H1 (cell line): ENCODE measurements around the gene SH3GL1. TPM values are rescaled to one million over a fixed set of nuclear protein-coding genes. Genes with fewer than 3 reads are reported as not detected.
A peak's percentile ranks its signal among the peaks of the same experiment; 100 is the strongest.

ENCODE experiments used
- CTCF ChIA-PET: fragments of 300-600 bp; sonication (Branson Sonifier 250); formaldehyde crosslinking; loops from one replicate; lab custom pipeline; 2021; ENCODE audit not compliant: partially characterized antibody; lab: Charles Lee
- POLR2A ChIA-PET: fragments of 300-600 bp; sonication (Branson Sonifier 250); formaldehyde crosslinking; loops from one replicate; lab custom pipeline; 2021; ENCODE audit warnings: inconsistent platforms; ENCODE audit not compliant: partially characterized antibody; lab: Charles Lee
- DNase-seq, 2 experiments: peaks; one replicate each; pipeline versions ENCODE4 v3.0.0 to v3.0.0-alpha.2; 2010 to 2022; ENCODE audit warnings: low spot score in 2 of 2, low read depth in 1 of 2, mixed read lengths in 1 of 2
- FAIRE-seq: peaks from 2 replicates; lab custom pipeline; 2011; peaks lifted over from hg19 to GRCh38; lab: Jason Lieb, UNC
- H2AFZ ChIP-seq: 2 replicates; pipeline ENCODE4 v1.8.1; 2012; ENCODE audit warnings: low read length, inconsistent platforms
- H2AK5ac ChIP-seq: 2 replicates; pipeline ENCODE4 v1.6.1; 2013; ENCODE audit warnings: low read depth, low read length
- H2BK120ac ChIP-seq: replicated peaks from 2 replicates; pipeline ENCODE3; 2013; ENCODE audit warnings: low read depth, low read length, inconsistent platforms
- H2BK12ac ChIP-seq: 2 replicates; pipeline ENCODE4 v1.6.1; 2013; ENCODE audit warnings: low read depth, low read length
- H2BK15ac ChIP-seq: 2 replicates; pipeline ENCODE4 v1.6.1; 2013; ENCODE audit warnings: low read length
- H2BK20ac ChIP-seq: 2 replicates; pipeline ENCODE4 v1.6.1; 2013; ENCODE audit warnings: low read length
- H2BK5ac ChIP-seq: 2 replicates; pipeline ENCODE4 v1.6.1; 2013; ENCODE audit warnings: low read depth, low read length
- H3K14ac ChIP-seq: 2 replicates; pipeline ENCODE4 v1.6.1; 2013; ENCODE audit warnings: inconsistent platforms; ENCODE audit not compliant: insufficient read length
- H3K18ac ChIP-seq: 2 replicates; pipeline ENCODE4 v1.6.1; 2013; ENCODE audit warnings: low read length; ENCODE audit errors: extremely low read depth
- H3K23ac ChIP-seq: 2 replicates; pipeline ENCODE4 v1.6.1; 2013; ENCODE audit warnings: inconsistent platforms; ENCODE audit not compliant: insufficient read length
- H3K23me2 ChIP-seq: 2 replicates; pipeline ENCODE4 v1.6.1; 2013; ENCODE audit warnings: low read depth, low read length
- H3K27ac ChIP-seq: 2 replicates; pipeline ENCODE4 v1.6.1; 2011; ENCODE audit warnings: low read depth, low read length, inconsistent platforms
- H3K27me3 ChIP-seq, 4 experiments: replicated peaks in 1 of 4; 1 replicate in 1 of 4; 2 replicates in 3 of 4; pipeline versions ENCODE4 v1.6.1 to v1.8.1; 2011 to 2013; ENCODE audit warnings: low read length in 3 of 4, mild to moderate bottlenecking in 3 of 4, inconsistent platforms in 2 of 4, mixed read lengths in 2 of 4, moderate library complexity in 1 of 4; ENCODE audit not compliant: control insufficient read depth in 3 of 4, insufficient read depth in 3 of 4; ENCODE audit errors: extremely low read depth in 1 of 4
- H3K36me3 ChIP-seq, 4 experiments: 2 replicates each; pipeline versions ENCODE4 v1.6.1 to v1.8.1; 2011 to 2013; ENCODE audit warnings: mild to moderate bottlenecking in 4 of 4, low read length in 3 of 4, moderate library complexity in 2 of 4, control low read depth in 1 of 4, inconsistent platforms in 1 of 4; ENCODE audit not compliant: insufficient read depth in 4 of 4, control insufficient read depth in 2 of 4
- H3K4ac ChIP-seq: replicated peaks from 2 replicates; pipeline ENCODE3; 2013; ENCODE audit warnings: low read length, low read depth, mixed read lengths, inconsistent platforms; ENCODE audit not compliant: insufficient read length
- H3K4me1 ChIP-seq, 4 experiments: replicated peaks in 1 of 4; 1 replicate in 1 of 4; 2 replicates in 3 of 4; pipeline versions ENCODE4 v1.6.1 to v1.8.1; 2011 to 2013; ENCODE audit warnings: low read length in 3 of 4, inconsistent platforms in 2 of 4, mixed read lengths in 1 of 4; ENCODE audit not compliant: insufficient read depth in 4 of 4, control insufficient read depth in 3 of 4
- H3K4me2 ChIP-seq, 2 experiments: 2 replicates each; pipeline versions ENCODE4 v1.6.1 to v1.8.1; 2011 to 2013; ENCODE audit warnings: low read depth in 2 of 2, low read length in 2 of 2, control low read depth in 1 of 2, inconsistent platforms in 1 of 2, mild to moderate bottlenecking in 1 of 2; ENCODE audit not compliant: insufficient read depth in 1 of 2
- H3K4me3 ChIP-seq, 4 experiments: fragments of 200-600, 300-600 bp in 1 of 4; sonication (generic), shearing (Covaris generic), sonication (Bioruptor Twin) in 1 of 4; 2 replicates each; pipeline versions ENCODE4 v1.5.1 to v1.8.1; 2011 to 2016; ENCODE audit warnings: low read length in 4 of 4, low read depth in 3 of 4, control low read depth in 2 of 4, inconsistent platforms in 2 of 4, mild to moderate bottlenecking in 2 of 4, mixed read lengths in 1 of 4, moderate library complexity in 1 of 4; ENCODE audit not compliant: insufficient read depth in 2 of 4; ENCODE audit errors: extremely low read depth in 1 of 4
- H3K56ac ChIP-seq: replicated peaks from 2 replicates; pipeline ENCODE3; 2013; ENCODE audit warnings: low read depth, mild to moderate bottlenecking, mixed read lengths, low read length, inconsistent platforms; ENCODE audit not compliant: insufficient read length
- H3K79me1 ChIP-seq: 2 replicates; pipeline ENCODE4 v1.6.1; 2013; ENCODE audit warnings: low read depth, low read length, control low read depth
- H3K79me2 ChIP-seq, 2 experiments: 2 replicates each; pipeline versions ENCODE4 v1.6.1 to v1.8.1; 2012 to 2013; ENCODE audit warnings: low read length in 2 of 2, mild to moderate bottlenecking in 2 of 2, inconsistent platforms in 1 of 2; ENCODE audit not compliant: insufficient read depth in 2 of 2, control insufficient read depth in 1 of 2
- H3K9ac ChIP-seq, 4 experiments: replicated peaks in 1 of 4; 1 replicate in 1 of 4; 2 replicates in 3 of 4; pipeline versions ENCODE4 v1.6.1 to v1.8.1; 2011 to 2013; ENCODE audit warnings: low read depth in 3 of 4, low read length in 3 of 4, control low read depth in 2 of 4, mild to moderate bottlenecking in 2 of 4, moderate library complexity in 2 of 4, inconsistent platforms in 1 of 4; ENCODE audit errors: extremely low read depth in 1 of 4
- H3K9me3 ChIP-seq, 2 experiments: 2 replicates each; pipeline versions ENCODE4 v1.6.1 to v1.8.1; 2012 to 2013; ENCODE audit warnings: mild to moderate bottlenecking in 2 of 2, moderate library complexity in 2 of 2, control low read depth in 1 of 2, inconsistent platforms in 1 of 2, low read depth in 1 of 2, low read length in 1 of 2, mixed read lengths in 1 of 2; ENCODE audit not compliant: insufficient read depth in 2 of 2
- H4K20me1 ChIP-seq, 2 experiments: replicated peaks in 1 of 2; 2 replicates each; pipeline versions ENCODE3 to v1.8.1; 2011 to 2013; ENCODE audit warnings: inconsistent platforms in 2 of 2, low read length in 2 of 2, mild to moderate bottlenecking in 1 of 2; ENCODE audit not compliant: insufficient read depth in 2 of 2, control insufficient read depth in 1 of 2
- H4K5ac ChIP-seq: 2 replicates; pipeline ENCODE4 v1.6.1; 2013; ENCODE audit warnings: low read length, low read depth, mixed read lengths, inconsistent platforms; ENCODE audit not compliant: insufficient read length
- H4K8ac ChIP-seq: 2 replicates; pipeline ENCODE4 v1.8.0; 2013; ENCODE audit warnings: mild to moderate bottlenecking, moderate library complexity, low read length, inconsistent platforms; ENCODE audit not compliant: insufficient read depth; ENCODE audit errors: extremely low read depth
- H4K91ac ChIP-seq: replicated peaks from 2 replicates; pipeline ENCODE3; 2013; ENCODE audit warnings: low read length, mixed read lengths, inconsistent platforms; ENCODE audit not compliant: insufficient read length
- POLR2A ChIP-seq, 2 experiments: IDR thresholded peaks; 1 replicate in 1 of 2; 2 replicates in 1 of 2; pipeline ENCODE4 v1.6.1; 2011; ENCODE audit warnings: low read depth in 2 of 2, low read length in 2 of 2, mild to moderate bottlenecking in 2 of 2; ENCODE audit errors: control extremely low read depth in 1 of 2
- TEAD4 ChIP-seq: IDR thresholded peaks from 2 replicates; pipeline ENCODE4 v1.6.1; 2012; ENCODE audit warnings: low read depth, low read length, inconsistent platforms, mixed read lengths
- WGBS, 2 experiments: shearing (Covaris generic) in 1 of 2; methylation state at CpG; one replicate each; pipeline versions ENCODE4 v1.1.6 to v1.1.7; 2013 to 2015; ENCODE audit warnings: low lambda C conversion rate in 2 of 2, mixed read lengths in 2 of 2, inconsistent platforms in 1 of 2, low coverage in 1 of 2, missing lambda C conversion rate in 1 of 2; ENCODE audit not compliant: insufficient replicate concordance in 2 of 2, insufficient coverage in 1 of 2, insufficient read length in 1 of 2; ENCODE audit errors: extremely low coverage in 1 of 2, missing lambda C conversion rate in 1 of 2; 5-methylcytosine and 5-hydroxymethylcytosine counted together
- polyA plus RNA-seq, 7 experiments: library from polyadenylated mRNA; depleted of rRNA in 3 of 7; stranded (reverse) in 5 of 7; unstranded in 2 of 7; fragments of >200 nt in 5 of 7; fragments of 200-250 nt in 2 of 7; gene quantifications; 1 replicate in 5 of 7; 2 replicates in 1 of 7; 4 replicates in 1 of 7; pipeline versions ENCODE4 v1.2.1 to v1.2.3, GENCODE V29; 2011 to 2013; ENCODE audit warnings: missing spikeins in 2 of 7, mixed read lengths in 2 of 7
- total RNA-seq: library from RNA; stranded (reverse); fragmentation: NEBNext Ultra II Directional; extraction: Animal tissue kit (Norgen Biotek cat#: 25700); gene quantifications from 2 replicates; pipeline ENCODE4 v1.2.1, GENCODE V29; 2021

SH3GL1 gene
- total and polyA plus RNA-seq, 2 of the 8 experiments (the other 6 are each of a cell fraction or from before 2014, with no cell fraction given) = 81.5 to 102 TPM

- no peak for DNase-seq
- Histone ChIP-seq H3K36me3 (peaks cover 6 to 22% (median 12%) of the 10 kb centered on the region in 4 experiments; a peak in 7 of 8 replicates), H3K27me3 (no peaks in the 10 kb centered on the region), H3K14ac (no peak overlapping the region), H2AK5ac (no peak overlapping the region), H4K8ac (no peak overlapping the region; the same call in 1 of the 2 replicates), H2AFZ (no peak overlapping the region), H2BK120ac (no peak overlapping the region), H4K5ac (no peak overlapping the region), H3K56ac (no peak overlapping the region), H3K4ac (no peak overlapping the region), H4K91ac (no peak overlapping the region), H3K4me3 (no peak overlapping the region), H2BK12ac (no peak overlapping the region), H3K79me1 (no peaks in the 10 kb centered on the region), H3K4me2 (no peak overlapping the region), H2BK5ac (no peak overlapping the region), H3K9ac (no peak overlapping the region), H2BK20ac (no peak overlapping the region), H3K4me1 (no peaks in the 10 kb centered on the region; a peak in 3 of 7 replicates), H4K20me1 (peaks cover 7 to 19% of the 10 kb centered on the region in 2 experiments), H3K27ac (no peak overlapping the region), H3K23ac (no peak overlapping the region), H3K18ac (no peak overlapping the region), H3K79me2 (no peaks in the 10 kb centered on the region), H3K9me3 (no peaks in the 10 kb centered on the region), H2BK15ac (no peak overlapping the region), H3K23me2 (no peaks in the 10 kb centered on the region)
- no peak for TF ChIP-seq TEAD4
- TF ChIP-seq POLR2A (IDR thresholded peaks at IDR 0.05; ENCODE audit: control extremely low read depth in 1 of 2, low read depth in 2 of 2, low read length in 2 of 2) = peak in 1 of 2 experiments; percentile 44; a peak in 1 of 3 replicates
- ChIA-PET CTCF (interaction anchor here (0.9 to 6.9 kb wide), 10 partner anchors 9 to 87 kb away, joined by 3 to 34 read pairs (median 4); partner anchors contain the start of gene CHAF1A), POLR2A (interaction anchor here (0.8 to 58.1 kb wide), 6 partner anchors 22 to 81 kb away, joined by 3 to 1590 read pairs (median 3); partner anchors contain the start of genes CHAF1A, HDGFL2 and SH3GL1)
- WGBS, 2 experiments = 93% methylated on average over 9 of the region's 9 CpGs; no CpG with 5 or more reads in 1 of the 2 experiments
- FAIRE-seq = no peak
These were observed 49.3 kb upstream of the SH3GL1 start for GRCh38 chr19:4449639-4450028.
